ENCODE results near the gene GGCT.

- TF ChIP-seq CTCF (IDR thresholded peaks at IDR 0.05) (no peak), POLR2A (IDR thresholded peaks at IDR 0.05) (no peak)
Measured at GRCh38 chr7:30474485-30474884, 30.1 kb downstream of the GGCT start.

Measured in adrenal gland (tissue), 5 donors.